Mesenteric fat pad (tissue), 1 donor: ENCODE results near the gene ROBO1. TPM values are rescaled to one million over a fixed set of nuclear protein-coding genes. Genes with fewer than 3 reads are reported as not detected.

ENCODE experiments used
- DNase-seq: peaks from one replicate; pipeline ENCODE4 v3.0.0-alpha.2; 2020; ENCODE audit warnings: low spot score
- microRNA-seq: library from miRNA; unstranded; fragments of <30 nt; microRNA quantifications from one replicate; pipeline ENCODE4 v1.2.0, GENCODE V29; 2020; ENCODE audit warnings: borderline number of aligned reads
- total RNA-seq: library from RNA; stranded (reverse); fragmentation: NEBNext Ultra II Directional; extraction: Animal tissue kit (Norgen Biotek cat#: 25700); gene quantifications from one replicate; pipeline ENCODE4 v1.2.1, GENCODE V29; 2021
- donor health status: DM: yes; HTN: yes; CAD: no.

The ROBO1 gene
- total RNA-seq, 1 donor from 2014 or later, result 7.1 TPM

DNA sequence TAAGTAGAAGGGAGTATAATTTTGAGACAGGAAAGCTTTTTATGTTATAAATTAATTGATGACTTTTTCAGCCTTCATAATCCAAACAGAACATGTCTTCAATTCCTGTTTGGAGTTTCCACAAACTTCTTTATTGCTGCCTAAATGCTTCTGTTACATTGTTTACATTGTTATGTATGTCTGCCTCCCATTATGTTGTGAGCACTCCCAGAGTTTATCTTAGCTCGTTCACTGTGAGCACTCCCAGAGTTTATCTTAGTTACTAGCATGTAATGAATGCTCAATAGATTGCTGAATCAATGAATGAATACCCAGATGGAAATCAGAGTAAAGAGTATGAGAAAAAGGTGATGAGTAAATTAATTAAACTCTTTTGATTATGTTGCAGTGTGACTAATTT lies 1178.0 kb downstream of the ROBO1 start:
- no peak for DNase-seq

DNA sequence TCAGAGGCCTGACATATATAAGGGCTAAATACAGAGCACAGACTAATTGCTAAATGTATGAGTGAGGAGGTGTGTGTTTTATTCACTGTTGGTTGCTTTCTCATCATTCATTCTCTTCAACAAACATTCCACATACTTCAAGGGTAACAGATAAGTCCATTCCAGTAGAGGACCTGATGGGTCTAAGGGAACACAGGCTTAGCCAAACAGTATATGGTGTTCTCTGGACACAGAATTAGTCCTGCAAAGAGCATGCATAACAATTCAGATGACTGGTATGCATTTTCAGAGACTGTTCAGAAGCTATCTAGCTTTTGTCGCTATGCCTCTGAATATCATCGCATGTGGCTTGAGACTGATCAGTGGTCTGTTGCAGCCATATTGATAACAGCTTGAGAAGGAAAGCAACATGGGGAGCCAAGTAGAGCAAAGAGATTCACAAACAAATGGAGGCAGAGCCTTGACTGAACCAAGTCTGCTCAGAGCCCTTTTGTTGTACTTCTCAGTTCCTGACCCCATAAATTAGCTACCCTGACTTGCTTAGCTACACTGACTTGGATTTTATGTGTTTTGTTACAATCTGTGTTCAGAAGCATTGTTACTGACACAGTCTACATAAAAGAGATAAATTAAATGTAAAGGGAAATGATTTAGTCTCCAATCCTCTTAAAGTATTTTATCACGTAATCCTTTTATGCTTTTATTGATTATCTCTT lies 1178.7 kb downstream of the ROBO1 start:
- no peak for DNase-seq

DNA sequence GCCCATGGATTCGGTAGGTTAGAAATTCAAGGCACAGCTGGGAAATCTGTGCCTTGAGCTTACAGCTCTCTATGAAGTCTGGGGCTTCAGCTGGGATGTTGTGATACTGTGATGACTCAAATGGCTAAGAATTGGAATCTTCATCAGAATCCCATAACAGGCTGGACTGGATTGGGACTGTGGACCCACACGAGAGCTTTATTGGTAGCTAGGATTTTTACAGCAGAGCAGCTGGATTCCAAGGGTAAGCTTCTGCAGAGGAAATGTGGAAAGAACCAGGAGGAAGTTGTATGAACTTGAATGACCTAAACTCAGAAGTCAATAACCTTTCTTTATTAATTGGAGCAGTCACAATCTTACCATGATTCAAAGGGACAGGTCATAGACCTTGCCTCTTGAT lies 1187.1 kb downstream of the ROBO1 start:
- DNase-seq, result no peak

DNA sequence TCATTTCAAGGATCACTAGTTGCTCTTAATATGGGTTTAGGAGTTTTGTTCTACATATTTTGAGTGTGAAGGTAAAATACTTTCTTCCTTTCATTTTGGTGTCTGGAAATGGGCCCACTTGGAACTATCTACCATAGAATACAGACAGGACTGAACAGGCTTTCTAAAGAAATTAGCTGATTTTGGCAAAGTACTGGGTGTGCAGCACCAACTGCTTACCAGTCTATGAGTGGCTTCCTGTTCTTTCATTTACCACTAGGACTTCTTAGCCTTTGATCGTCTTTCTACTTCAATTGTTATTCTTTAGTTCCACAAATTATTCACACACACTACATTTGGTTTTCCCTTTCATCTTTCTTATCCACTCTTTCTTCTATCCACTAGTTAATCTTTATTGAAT lies 1196.3 kb downstream of the ROBO1 start:
- DNase-seq, result no peak

DNA sequence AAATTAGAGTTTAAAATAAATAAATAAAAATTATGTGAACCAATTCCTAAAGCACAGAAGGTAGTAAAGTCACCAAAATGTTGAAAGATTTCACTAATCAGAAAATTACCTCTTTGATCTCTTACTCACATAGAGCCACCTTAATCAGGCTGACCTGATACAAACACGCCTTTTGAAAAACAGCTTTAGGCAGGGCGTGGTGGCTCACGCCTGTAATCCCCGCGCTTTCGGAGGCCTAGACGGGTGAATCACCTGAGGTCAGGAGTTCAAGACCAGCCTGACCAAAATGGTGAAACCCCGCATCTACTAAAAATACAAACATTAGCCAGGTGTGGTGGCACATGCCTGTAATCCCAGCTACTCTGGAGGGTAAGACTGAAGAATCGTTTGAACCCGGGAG lies 1197.3 kb downstream of the ROBO1 start:
- no peak for DNase-seq

DNA sequence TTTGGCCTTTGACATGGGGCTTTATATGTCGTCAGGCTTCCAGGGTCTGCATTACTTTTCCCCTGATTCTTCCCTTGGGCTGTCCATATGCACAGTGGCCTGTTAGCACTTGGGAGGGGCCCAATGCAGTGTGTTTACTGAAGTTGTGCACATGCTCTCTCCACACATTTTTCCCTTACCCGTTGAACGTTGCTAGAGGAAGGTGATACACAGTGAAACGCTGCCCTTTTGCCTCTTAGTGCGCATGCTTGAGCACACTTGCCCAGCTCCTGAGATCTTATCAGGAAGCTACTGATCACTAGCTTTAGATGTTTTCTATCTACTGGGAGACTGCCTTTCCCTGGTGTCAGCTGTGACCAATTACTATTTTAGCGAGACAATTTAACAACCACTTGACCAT lies 1198.0 kb downstream of the ROBO1 start:
- no peak for DNase-seq

DNA sequence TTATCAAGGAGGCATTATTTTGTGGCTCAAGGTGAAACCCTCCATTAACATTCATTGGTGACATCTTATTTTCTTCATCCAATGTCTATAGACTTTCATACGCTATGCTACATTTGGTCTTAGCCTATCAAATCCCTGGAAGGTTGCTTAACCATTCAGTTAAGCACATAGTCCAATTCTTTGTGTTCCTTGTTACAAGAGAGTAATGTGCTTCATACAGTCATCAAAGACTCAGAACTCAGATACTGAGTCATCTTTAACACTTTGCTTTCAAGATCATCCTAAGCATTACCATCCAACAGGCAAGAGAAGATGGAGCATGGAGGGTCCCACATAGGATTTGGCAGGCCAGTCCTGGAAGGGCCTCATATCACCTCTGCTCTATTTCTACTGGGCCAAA lies 1202.1 kb downstream of the ROBO1 start:
- no peak for DNase-seq

DNA sequence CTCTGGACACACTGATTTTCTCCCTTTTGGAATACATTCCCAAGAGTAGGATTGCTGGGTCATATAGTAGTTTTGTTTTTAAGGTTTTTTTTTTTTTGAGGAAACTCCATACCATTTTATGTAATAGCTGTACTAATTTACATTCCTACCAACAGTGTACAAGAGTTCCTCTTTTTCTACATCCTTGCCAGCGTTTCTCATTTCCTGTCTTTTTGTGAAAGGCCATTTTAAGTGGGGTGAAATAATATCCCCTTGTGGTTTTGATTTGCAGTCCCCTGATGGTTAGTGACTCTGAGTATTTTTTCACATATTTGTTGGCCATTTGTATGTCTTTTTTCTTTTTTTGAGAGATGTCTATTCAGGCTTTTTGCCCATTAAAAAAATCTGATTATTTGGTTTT lies 1205.5 kb downstream of the ROBO1 start:
- DNase-seq, result no peak

Small RNAs within 50 kb of the gene (microRNA-seq; reads per million reads assigned to microRNA genes)
- gene MIR3923, result not detected
